ENCODE data around the gene LRRIQ3. TPM values are rescaled to one million over a fixed set of nuclear protein-coding genes. Genes with fewer than 3 reads are reported as not detected.

The LRRIQ3 gene
- total RNA-seq, 2 experiments from 2014 or later: 2.5 to 2.6 TPM

Other genes with a start within 250 kb of the LRRIQ3 start
- 10 to 100 TPM; 11.5 to 15.7 TPM for gene FPGT, start 66 bp upstream of the LRRIQ3 start, total RNA-seq
- not detected for gene TNNI3K, start 37.2 kb upstream of the LRRIQ3 start, total RNA-seq

Measured in activated CD8-positive, alpha-beta memory T cell treated with anti-CD3 and anti-CD28 coated beads for 36 hours (primary cell).